Activated naive CD8-positive, alpha-beta T cell treated with anti-CD3 and anti-CD28 coated beads, Interleukin-2, amount 10 ng/mL, durations not matched to agents 7 days and 5 days (primary cell): ENCODE results near the gene B4GALT1. TPM values are rescaled to one million over a fixed set of nuclear protein-coding genes. Genes with fewer than 3 reads are reported as not detected.
A peak's percentile ranks its signal among the peaks of the same experiment; 100 is the strongest.

Source experiments
- ATAC-seq: fragments of 150-1000 bp; cut with Tn5 transposase; one replicate; pipeline ENCODE4 v1.10.0; 2021; ENCODE audit warnings: low read depth, moderate library complexity
- POLR2A ChIA-PET: fragments of 350-600 bp; sonication (Branson Sonifier 250); formaldehyde crosslinking; loops from one replicate; lab custom pipeline; 2021; ENCODE audit warnings: antibody characterized with exemption; lab: Charles Lee
- DNase-seq: peaks from one replicate; pipeline ENCODE4 v3.0.0; 2021
- H3K27ac Mint-ChIP-seq: one replicate; pipeline ENCODE4 v1.8.0; 2022; ENCODE audit warnings: mild to moderate bottlenecking, mixed read lengths
- H3K27me3 Mint-ChIP-seq: one replicate; pipeline ENCODE4 v1.8.0; 2022; ENCODE audit warnings: mild to moderate bottlenecking, moderate library complexity, mixed read lengths
- H3K36me3 Mint-ChIP-seq: one replicate; pipeline ENCODE4 v1.8.0; 2021; ENCODE audit warnings: mild to moderate bottlenecking, mixed read lengths
- H3K4me1 Mint-ChIP-seq: one replicate; pipeline ENCODE4 v1.8.0; 2021; ENCODE audit warnings: mixed read lengths
- H3K4me3 Mint-ChIP-seq: one replicate; pipeline ENCODE4 v1.8.0; 2022; ENCODE audit warnings: mild to moderate bottlenecking, moderate library complexity, mixed read lengths
- H3K9me3 Mint-ChIP-seq: one replicate; pipeline ENCODE4 v1.8.0; 2021; ENCODE audit warnings: mixed read lengths
- total RNA-seq, 2 experiments: library from RNA; stranded (reverse); gene quantifications; one replicate each; pipeline ENCODE4 v1.2.3, GENCODE V29; 2021

The B4GALT1 gene
- total RNA-seq, 2 experiments from 2014 or later = 34.6 to 35.7 TPM

GRCh38 chr9:33065157-33066076 is 101.7 kb downstream of the B4GALT1 start:
- POLR2A ChIA-PET = interaction anchor here (0.7 to 1.8 kb wide), 3 partner anchors 11 to 181 kb away, joined by 3 to 5 read pairs (median 3); partner anchors contain the start of gene SMU1
- no peaks in the 10 kb centered on the region for H3K9me3 Mint-ChIP-seq
- peak overlapping the region; percentile 80 for H3K27ac Mint-ChIP-seq
- no peaks in the 10 kb centered on the region for H3K27me3 Mint-ChIP-seq
- peak overlapping the region; percentile 19 for H3K4me3 Mint-ChIP-seq
- DNase-seq = no peak
- H3K4me1 Mint-ChIP-seq = peaks cover 19% of the 10 kb centered on the region
- peak; percentile 30 for ATAC-seq
- peaks cover 32% of the 10 kb centered on the region for H3K36me3 Mint-ChIP-seq

Other genes with a start within 250 kb of the B4GALT1 start
- 10 to 100 TPM; 29.4 to 30.4 TPM for gene APTX, start 165.7 kb downstream of the B4GALT1 start, total RNA-seq
- 100 to 1,000 TPM in 1 of 2 experiments, 10 to 100 TPM in 1; 99.1 to 102 TPM for gene DNAJA1, start 142.1 kb downstream of the B4GALT1 start, total RNA-seq
- 10 to 100 TPM; 22.2 to 22.9 TPM for gene SMU1, start 90.7 kb downstream of the B4GALT1 start, total RNA-seq
- gene SPINK4, start 72.8 kb upstream of the B4GALT1 start, total RNA-seq = not detected
- 10 to 100 TPM; 63.8 to 73.2 TPM for gene BAG1, start 97.4 kb upstream of the B4GALT1 start, total RNA-seq
- 10 to 100 TPM; 96.1 to 97.1 TPM for gene CHMP5, start 97.7 kb upstream of the B4GALT1 start, total RNA-seq
- gene NFX1, start 123.2 kb upstream of the B4GALT1 start, total RNA-seq = 10 to 100 TPM; 47.4 to 48.2 TPM
- gene AQP7, start 235.2 kb upstream of the B4GALT1 start, total RNA-seq = not detected